GM23248 (cell line): Measurements from ENCODE around the gene MCF2L.

Source experiments
- EZH2 ChIP-seq: fragments of 200-600 bp; sonication (generic); IDR thresholded peaks from 2 replicates; pipeline ENCODE4 v1.6.1; 2018; ENCODE audit warnings: antibody characterized with exemption, mild to moderate bottlenecking; ENCODE audit not compliant: insufficient read depth, poor library complexity, severe bottlenecking
- EZH2phosphoT487 ChIP-seq: fragments of 200-600 bp; sonication (generic); IDR thresholded peaks from 2 replicates; pipeline ENCODE4 v1.6.1; 2018; ENCODE audit warnings: antibody characterized with exemption, moderate library complexity, mild to moderate bottlenecking, low read depth; ENCODE audit not compliant: insufficient read depth

DNA sequence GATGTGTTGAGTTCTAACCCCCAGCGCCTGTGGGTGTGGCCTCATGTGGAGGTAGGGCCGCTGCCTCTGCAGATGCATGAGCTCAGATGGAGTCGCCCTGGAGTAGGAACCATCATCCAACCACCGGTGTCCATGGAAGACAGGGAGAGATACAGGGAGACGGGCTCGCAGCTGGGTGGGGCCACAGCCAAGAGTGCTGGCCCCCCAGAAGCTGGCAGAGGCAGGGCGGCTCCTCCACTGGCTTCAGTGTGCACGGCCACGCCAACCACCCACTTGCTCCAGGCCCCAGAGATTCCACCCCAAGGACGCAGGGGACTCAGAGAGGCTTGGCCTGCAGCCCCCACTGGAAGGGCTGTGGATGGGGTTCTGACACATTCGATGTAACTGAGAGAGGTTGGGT, 5.4 kb upstream of the MCF2L start:
- TF ChIP-seq EZH2phosphoT487 (no peak), EZH2 (no peak)
